HEK293 (cell line): Measurements from ENCODE around the gene MYOF.

Source experiments
- CTCF ChIA-PET: fragments of 350-600 bp; formaldehyde crosslinking; extraction: SDS; loops from one replicate; lab custom pipeline; 2021; ENCODE audit warnings: antibody characterized with exemption; lab: Yijun Ruan, JAX
- POLR2A ChIA-PET: fragments of 300-600 bp; formaldehyde crosslinking; extraction: SDS; loops from one replicate; lab custom pipeline; 2020; ENCODE audit warnings: antibody characterized with exemption, inconsistent platforms; lab: Yijun Ruan, JAX
- H3K27ac ChIP-seq: fragments of 200-500 bp; sonication (Bioruptor generic); 2 replicates; pipeline ENCODE4 v1.5.1; 2014; ENCODE audit warnings: low read depth, low read length, control low read depth, inconsistent platforms; ENCODE audit errors: extremely low read depth
- H3K36me3 ChIP-seq, 2 experiments: fragments of 200-500 bp in 1 of 2; sonication (Bioruptor generic) in 1 of 2; 1 replicate in 1 of 2; 2 replicates in 1 of 2; pipeline ENCODE4 v1.5.1; 2014 to 2017; ENCODE audit warnings: inconsistent platforms in 2 of 2, low read length in 2 of 2; ENCODE audit not compliant: control insufficient read depth in 2 of 2, insufficient read depth in 1 of 2
- H3K4me1 ChIP-seq: fragments of 200-500 bp; sonication (Bioruptor generic); 2 replicates; pipeline ENCODE4 v1.5.1; 2014; ENCODE audit warnings: mild to moderate bottlenecking, low read length, inconsistent platforms; ENCODE audit not compliant: control insufficient read depth, insufficient read depth
- H3K4me3 ChIP-seq: 2 replicates; pipeline ENCODE4 v1.5.1; 2011; ENCODE audit warnings: low read depth, mild to moderate bottlenecking, control low read depth, low read length, moderate library complexity
- H3K9me3 ChIP-seq: fragments of 200-500 bp; sonication (Bioruptor generic); 2 replicates; pipeline ENCODE4 v1.5.1; 2014; ENCODE audit warnings: low read depth, low read length, inconsistent platforms; ENCODE audit not compliant: control insufficient read depth, insufficient read depth
- BCL11B ChIP-seq: fragments of 450-650 bp; formaldehyde crosslinking; IDR thresholded peaks from 2 replicates; pipeline ENCODE4 v1.5.1; 2016; ENCODE audit warnings: low read depth, missing biosample characterization, missing genetic modification characterization
- HOXC10 ChIP-seq: sonication (generic); formaldehyde crosslinking; IDR thresholded peaks from 2 replicates; pipeline ENCODE4 v1.8.1; 2023; ENCODE audit warnings: mild to moderate bottlenecking, missing genetic modification reagents
- KLF16 ChIP-seq: fragments of 450-650 bp; formaldehyde crosslinking; IDR thresholded peaks from 2 replicates; pipeline ENCODE4 v1.5.1; 2017; ENCODE audit warnings: missing biosample characterization, missing genetic modification characterization
- ZBTB17 ChIP-seq: fragments of 450-650 bp; formaldehyde crosslinking; IDR thresholded peaks from 2 replicates; pipeline ENCODE4 v1.5.1; 2016; ENCODE audit warnings: missing biosample characterization, missing genetic modification characterization
- ZFP3 ChIP-seq: fragments of 450-650 bp; formaldehyde crosslinking; IDR thresholded peaks from 2 replicates; pipeline ENCODE4 v1.5.1; 2016; ENCODE audit warnings: low read depth, missing biosample characterization, missing genetic modification characterization
- ZFP37 ChIP-seq: fragments of 450-650 bp; formaldehyde crosslinking; IDR thresholded peaks from 2 replicates; pipeline ENCODE4 v1.5.1; 2016; ENCODE audit warnings: missing biosample characterization, missing genetic modification characterization
- ZNF274 ChIP-seq, 2 experiments: fragments of 200-500 bp in 1 of 2; fragments of 450-650 bp in 1 of 2; sonication (Bioruptor generic) in 1 of 2; formaldehyde crosslinking in 1 of 2; IDR thresholded peaks; 2 replicates each; pipeline versions ENCODE4 v1.5.1 to v1.6.1; 2014 to 2016; ENCODE audit warnings: borderline replicate concordance in 1 of 2, inconsistent platforms in 1 of 2, low read length in 1 of 2, missing biosample characterization in 1 of 2, missing genetic modification characterization in 1 of 2
- ZNF529 ChIP-seq: fragments of 450-650 bp; formaldehyde crosslinking; IDR thresholded peaks from 2 replicates; pipeline ENCODE4 v1.5.1; 2017; ENCODE audit warnings: missing genetic modification characterization, missing biosample characterization; ENCODE audit not compliant: insufficient replicate concordance
- ZNF560 ChIP-seq: fragments of 450-650 bp; formaldehyde crosslinking; IDR thresholded peaks from 2 replicates; pipeline ENCODE4 v1.5.1; 2017; ENCODE audit warnings: missing biosample characterization, missing genetic modification characterization, borderline replicate concordance
- ZNF596 ChIP-seq: fragments of 450-650 bp; IDR thresholded peaks from 2 replicates; pipeline ENCODE4 v1.5.0; 2018; ENCODE audit warnings: missing biosample characterization, mild to moderate bottlenecking, missing genetic modification characterization, moderate library complexity
- ZNF610 ChIP-seq: fragments of 450-650 bp; formaldehyde crosslinking; IDR thresholded peaks from 2 replicates; pipeline ENCODE4 v1.5.1; 2016; ENCODE audit warnings: missing biosample characterization, missing genetic modification characterization, borderline replicate concordance
- TF ChIP-seq, protein P1 (sequence below): fragments of 450-650 bp; formaldehyde crosslinking; IDR thresholded peaks from 2 replicates; pipeline ENCODE4 v1.5.1; 2016; ENCODE audit warnings: missing biosample characterization, missing genetic modification characterization
- TF ChIP-seq, protein P2 (sequence below): fragments of 450-650 bp; formaldehyde crosslinking; IDR thresholded peaks from 2 replicates; pipeline ENCODE4 v1.5.0; 2017; ENCODE audit warnings: missing biosample characterization, missing genetic modification characterization, borderline replicate concordance

MYOF gene

DNA sequence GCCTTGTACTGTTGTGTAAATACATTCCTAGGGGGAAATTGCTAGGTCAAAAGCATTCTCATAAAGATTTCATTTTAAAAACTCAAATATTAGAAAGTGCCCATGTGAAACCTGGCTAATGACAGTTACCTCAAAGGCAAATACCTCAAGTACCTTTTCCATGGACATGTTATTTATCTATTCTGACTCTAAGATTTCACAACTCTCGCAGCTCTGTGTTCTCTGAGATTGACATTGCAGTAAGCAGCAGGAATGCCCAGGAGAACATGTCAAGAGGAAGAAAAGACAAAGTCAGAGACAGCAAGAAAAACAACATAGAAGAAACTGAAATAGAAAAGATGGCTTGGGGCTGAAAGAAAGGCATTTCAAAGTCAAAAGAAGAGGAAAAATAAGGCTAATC, 221.0 kb downstream of the MYOF start:
- Histone ChIP-seq H3K4me1 (no peaks in the 10 kb centered on the region), H3K36me3 (no peaks in the 10 kb centered on the region), H3K4me3 (no peak overlapping the region), H3K27ac (no peak overlapping the region), H3K9me3 (no peaks in the 10 kb centered on the region)
- POLR2A ChIA-PET: no interaction called here
- CTCF ChIA-PET: no interaction called here
- TF ChIP-seq BCL11B (tag by site-specific recombination): no peak
- TF ChIP-seq, protein P1, sequence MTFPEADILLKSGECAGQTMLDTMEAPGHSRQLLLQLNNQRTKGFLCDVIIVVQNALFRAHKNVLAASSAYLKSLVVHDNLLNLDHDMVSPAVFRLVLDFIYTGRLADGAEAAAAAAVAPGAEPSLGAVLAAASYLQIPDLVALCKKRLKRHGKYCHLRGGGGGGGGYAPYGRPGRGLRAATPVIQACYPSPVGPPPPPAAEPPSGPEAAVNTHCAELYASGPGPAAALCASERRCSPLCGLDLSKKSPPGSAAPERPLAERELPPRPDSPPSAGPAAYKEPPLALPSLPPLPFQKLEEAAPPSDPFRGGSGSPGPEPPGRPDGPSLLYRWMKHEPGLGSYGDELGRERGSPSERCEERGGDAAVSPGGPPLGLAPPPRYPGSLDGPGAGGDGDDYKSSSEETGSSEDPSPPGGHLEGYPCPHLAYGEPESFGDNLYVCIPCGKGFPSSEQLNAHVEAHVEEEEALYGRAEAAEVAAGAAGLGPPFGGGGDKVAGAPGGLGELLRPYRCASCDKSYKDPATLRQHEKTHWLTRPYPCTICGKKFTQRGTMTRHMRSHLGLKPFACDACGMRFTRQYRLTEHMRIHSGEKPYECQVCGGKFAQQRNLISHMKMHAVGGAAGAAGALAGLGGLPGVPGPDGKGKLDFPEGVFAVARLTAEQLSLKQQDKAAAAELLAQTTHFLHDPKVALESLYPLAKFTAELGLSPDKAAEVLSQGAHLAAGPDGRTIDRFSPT (tag by site-specific recombination): no peak
- no peak for TF ChIP-seq ZNF596 (tag by site-specific recombination)
- TF ChIP-seq, protein P2, sequence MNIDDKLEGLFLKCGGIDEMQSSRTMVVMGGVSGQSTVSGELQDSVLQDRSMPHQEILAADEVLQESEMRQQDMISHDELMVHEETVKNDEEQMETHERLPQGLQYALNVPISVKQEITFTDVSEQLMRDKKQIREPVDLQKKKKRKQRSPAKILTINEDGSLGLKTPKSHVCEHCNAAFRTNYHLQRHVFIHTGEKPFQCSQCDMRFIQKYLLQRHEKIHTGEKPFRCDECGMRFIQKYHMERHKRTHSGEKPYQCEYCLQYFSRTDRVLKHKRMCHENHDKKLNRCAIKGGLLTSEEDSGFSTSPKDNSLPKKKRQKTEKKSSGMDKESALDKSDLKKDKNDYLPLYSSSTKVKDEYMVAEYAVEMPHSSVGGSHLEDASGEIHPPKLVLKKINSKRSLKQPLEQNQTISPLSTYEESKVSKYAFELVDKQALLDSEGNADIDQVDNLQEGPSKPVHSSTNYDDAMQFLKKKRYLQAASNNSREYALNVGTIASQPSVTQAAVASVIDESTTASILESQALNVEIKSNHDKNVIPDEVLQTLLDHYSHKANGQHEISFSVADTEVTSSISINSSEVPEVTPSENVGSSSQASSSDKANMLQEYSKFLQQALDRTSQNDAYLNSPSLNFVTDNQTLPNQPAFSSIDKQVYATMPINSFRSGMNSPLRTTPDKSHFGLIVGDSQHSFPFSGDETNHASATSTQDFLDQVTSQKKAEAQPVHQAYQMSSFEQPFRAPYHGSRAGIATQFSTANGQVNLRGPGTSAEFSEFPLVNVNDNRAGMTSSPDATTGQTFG (tag by site-specific recombination): no peak
- no peak for TF ChIP-seq ZNF610
- no peak for TF ChIP-seq KLF16 (tag by site-specific recombination)
- TF ChIP-seq ZNF560 (tag by site-specific recombination): no peak
- no peak for TF ChIP-seq HOXC10
- no peak for TF ChIP-seq ZNF274 (IDR thresholded peaks at IDR 0.05; ENCODE audit: low read length)
- no peak for TF ChIP-seq ZNF274 (tag by site-specific recombination; IDR thresholded peaks at IDR 0.05; ENCODE audit: borderline replicate concordance)
- TF ChIP-seq ZNF529 (tag by site-specific recombination): no peak

DNA sequence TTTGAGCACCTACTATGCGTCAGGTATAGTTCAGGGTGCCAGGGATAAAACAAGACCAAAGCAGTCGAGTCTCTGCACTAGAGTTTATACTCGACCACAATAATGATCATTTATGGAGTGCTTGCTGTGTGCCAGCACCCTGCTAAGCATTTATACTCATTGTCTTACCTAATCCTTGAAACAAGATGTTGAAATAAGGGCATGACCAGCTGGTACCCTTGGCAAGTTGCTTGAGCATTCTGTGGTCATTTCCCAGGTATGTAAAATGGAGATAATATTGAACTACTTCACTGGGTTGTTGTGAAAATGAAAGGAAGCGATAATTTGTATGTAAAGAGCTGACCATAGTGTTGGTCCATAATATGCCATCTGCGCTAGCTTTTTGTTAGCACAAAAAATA, 223.0 kb downstream of the MYOF start:
- Histone ChIP-seq H3K4me3 (no peak overlapping the region), H3K27ac (no peak overlapping the region), H3K4me1 (no peaks in the 10 kb centered on the region), H3K36me3 (no peaks in the 10 kb centered on the region), H3K9me3 (no peaks in the 10 kb centered on the region)
- ChIA-PET POLR2A (interaction anchor here (0.6 kb wide), 1 partner anchor 263 kb away, joined by 4 read pairs; no protein-coding TSS in a partner anchor), CTCF (interaction anchor here (0.6 kb wide), 1 partner anchor 98 kb away, joined by 4 read pairs; no protein-coding TSS in a partner anchor)
- TF ChIP-seq ZBTB17 (peak; percentile 44; the same call in 1 of the 2 replicates), ZFP3 (tag by site-specific recombination) (no peak), ZFP37 (no peak)
